GM21528 (cell line): ENCODE results near the gene ITIH2.
"Not testable (repeated sequence)": the region's sequence is repeated elsewhere in the genome, so short reads cannot be mapped to it uniquely, and the experiment has no call there.

Experiments
- ATAC-seq: cut with Tn5 transposase; IDR thresholded peaks from one replicate; pipeline ENCODE4 v1.9.1; 2021; ENCODE audit warnings: mild to moderate bottlenecking, moderate library complexity; ENCODE audit not compliant: unreplicated experiment, low FRiP score

ITIH2 gene

GRCh38 chr10:7692368-7692767 lies 10.7 kb upstream of the ITIH2 start:
- not testable (repeated sequence) for ATAC-seq

DNA sequence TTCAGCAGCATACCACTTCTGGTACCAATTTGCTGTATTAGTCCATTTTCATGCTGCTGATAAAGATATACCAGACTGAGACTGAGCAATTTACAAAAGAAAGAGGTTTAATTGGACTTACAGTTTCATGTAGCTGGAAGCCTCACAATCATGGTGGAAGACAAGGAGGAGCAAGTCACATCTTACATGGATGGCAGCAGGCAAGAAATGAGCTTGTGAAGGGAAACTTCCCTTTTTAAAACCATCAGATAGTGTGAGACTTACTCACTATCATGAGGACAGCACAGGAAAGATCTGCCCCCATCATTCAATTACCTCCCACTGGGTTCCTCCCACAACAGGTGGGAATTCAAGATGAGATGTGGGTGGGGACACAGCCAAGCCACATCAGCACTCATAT lies 9.9 kb upstream of the ITIH2 start:
- ATAC-seq: not testable (repeated sequence)

GRCh38 chr10:7696545-7696944 lies 6.6 kb upstream of the ITIH2 start:
- ATAC-seq: no peak

- no peak for ATAC-seq
These were observed 5.7 kb upstream of the ITIH2 start for GRCh38 chr10:7697426-7697825.

GRCh38 chr10:7700577-7701125 lies 2.5 kb upstream of the ITIH2 start:
- no peak for ATAC-seq

DNA sequence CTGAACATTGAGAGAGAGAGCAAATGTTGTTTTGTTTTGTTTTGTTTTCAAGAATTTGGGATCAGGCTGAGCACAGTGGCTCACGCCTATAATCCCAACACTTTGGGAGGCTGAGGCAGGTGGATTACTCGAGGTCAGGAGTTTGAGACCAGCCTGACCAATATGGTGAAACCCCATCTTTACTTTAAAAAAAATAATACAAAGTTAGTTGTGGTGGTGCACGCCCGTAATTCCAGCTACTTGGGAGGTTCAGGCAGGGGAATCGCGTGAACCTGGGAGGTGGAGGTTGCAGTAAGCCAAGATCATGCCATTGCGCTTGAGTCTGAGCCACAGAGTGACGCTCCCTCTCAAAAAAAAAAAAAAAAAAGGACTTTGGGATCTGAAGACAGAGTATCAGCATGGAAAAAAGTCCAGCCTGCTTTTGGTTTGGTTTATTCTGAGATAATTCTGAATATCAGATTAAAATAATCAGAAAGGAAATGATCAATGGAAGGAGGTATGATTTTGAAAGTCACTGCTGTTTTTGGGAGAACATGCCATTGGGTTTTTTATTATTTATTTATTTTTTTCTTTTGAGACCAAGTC lies 1.9 kb upstream of the ITIH2 start:
- no peak for ATAC-seq

DNA sequence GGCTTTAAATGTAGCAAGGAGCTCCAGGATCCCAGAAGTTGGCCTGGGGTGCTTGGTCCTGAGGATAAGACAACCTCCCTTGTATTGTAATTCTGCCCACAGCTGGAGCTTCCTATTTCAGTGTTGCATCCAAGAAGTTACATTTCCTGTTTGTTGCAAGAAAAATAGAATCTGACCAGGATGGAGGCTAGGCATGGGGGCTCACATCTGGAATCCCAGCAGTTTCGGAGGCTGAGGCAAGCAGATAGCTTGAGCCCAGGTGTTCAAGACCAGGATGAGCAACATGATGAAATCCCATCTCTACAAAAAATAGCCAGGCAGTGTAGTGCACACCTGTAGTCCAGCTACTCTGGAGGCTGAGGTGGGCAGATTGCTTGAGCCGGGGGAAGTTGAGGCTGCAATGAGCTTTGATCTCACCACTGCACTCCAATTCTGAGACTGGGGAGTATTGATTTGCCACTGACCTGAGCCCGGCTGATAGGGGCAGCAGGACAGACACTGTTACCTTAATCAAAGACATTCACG lies 766 bp upstream of the ITIH2 start:
- no peak for ATAC-seq

- no peak for ATAC-seq
These were observed 1.2 kb downstream of the ITIH2 start for GRCh38 chr10:7704071-7705016.

DNA sequence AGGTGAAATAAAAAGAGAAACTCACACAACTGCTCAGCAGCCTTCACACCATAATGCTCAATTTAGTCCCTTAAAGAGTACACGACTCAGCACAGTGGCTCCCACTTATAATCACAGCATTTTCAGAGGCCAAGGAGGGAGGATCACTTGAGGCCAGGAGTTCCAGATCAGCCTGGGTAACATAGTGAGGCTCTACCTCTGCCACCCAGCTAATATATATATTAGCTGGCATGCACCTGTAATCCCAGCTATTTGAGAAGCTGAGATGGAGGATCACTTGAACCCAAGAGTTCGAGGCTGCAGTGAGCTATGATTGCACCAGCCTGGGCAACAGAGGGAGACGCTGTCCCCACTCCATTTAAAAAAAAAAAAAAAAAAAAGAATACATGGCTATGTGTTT lies 2.2 kb downstream of the ITIH2 start:
- ATAC-seq: no peak

DNA sequence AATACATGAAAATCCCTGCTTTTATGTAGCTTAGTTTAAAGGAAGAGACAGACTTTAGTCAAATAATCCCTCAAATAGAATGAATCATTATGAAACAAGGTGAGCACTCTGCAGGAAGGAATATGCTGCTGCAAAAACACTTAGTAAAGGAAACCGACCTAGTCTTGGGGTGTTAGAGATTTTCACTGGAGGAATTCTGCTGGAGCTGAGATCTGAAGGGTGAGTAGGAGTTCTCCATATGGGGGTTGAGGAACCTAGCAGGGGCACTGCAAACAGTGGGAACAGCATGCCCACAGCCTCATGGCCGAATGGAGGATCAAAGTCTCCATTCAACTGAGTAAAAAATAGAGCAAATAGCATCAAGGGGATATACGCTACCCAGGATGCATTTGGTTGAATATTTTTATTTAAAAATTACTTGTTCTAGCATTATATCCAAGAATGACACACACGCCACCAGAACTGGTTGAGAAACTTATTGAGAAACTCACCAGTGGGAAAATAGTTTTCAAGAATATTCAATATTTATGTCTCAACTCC lies 3.5 kb downstream of the ITIH2 start:
- no peak for ATAC-seq

DNA sequence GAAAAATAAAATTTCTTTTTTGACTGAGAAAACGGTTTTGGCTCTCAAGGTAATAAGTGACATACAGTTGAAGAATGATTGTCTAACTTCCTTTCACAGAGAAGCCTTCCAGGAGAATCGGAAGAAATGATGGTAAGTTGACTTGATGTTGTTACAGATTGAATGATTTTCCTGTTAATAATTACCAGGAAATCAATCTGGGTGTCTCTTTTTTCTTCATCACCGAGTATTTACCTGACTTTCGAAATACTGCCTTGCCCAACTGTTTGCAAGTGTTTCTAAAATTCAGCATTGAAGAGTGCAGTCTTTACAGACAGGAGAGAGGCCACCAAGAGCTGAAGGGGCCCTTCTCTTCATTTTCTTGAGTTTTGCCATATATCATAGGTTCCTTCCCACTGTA lies 4.0 kb downstream of the ITIH2 start:
- no peak for ATAC-seq

GRCh38 chr10:7707858-7708622 lies 4.9 kb downstream of the ITIH2 start:
- no peak for ATAC-seq

DNA sequence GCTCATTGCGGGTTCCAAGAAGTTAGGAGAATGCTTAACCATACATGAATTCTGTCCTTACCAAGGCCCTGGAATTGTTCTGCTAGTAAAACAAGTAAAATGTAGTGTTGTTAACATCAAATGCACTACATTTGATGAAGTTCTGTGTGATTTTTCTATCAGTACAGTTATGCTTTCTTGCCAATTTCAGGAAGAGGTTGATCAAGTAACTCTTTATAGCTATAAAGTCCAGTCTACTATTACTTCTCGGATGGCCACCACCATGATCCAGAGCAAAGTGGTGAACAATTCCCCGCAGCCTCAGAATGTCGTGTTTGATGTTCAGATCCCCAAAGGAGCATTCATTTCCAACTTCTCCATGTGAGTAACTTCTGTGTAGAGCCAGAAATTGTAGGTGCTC lies 5.7 kb downstream of the ITIH2 start:
- ATAC-seq: no peak

GRCh38 chr10:7710446-7710845 lies 7.3 kb downstream of the ITIH2 start:
- no peak for ATAC-seq

DNA sequence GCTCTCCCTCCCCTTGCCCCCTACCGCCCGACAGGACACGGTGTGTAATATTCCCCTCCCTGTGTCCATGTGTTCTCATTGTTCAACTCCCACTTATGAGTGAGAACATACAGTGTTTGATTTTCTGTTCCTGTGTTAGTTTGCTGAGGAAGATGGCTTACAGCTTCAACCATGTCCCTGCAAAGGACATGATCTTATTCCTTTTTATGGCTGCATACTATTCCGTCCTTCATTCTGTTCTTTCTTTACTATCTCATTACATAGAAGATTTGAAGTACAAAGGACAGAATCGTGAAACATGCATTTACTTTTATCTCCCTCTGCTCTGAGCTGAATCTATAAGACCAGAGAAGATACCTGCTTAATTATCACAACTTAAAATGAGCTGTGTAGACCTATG lies 8.0 kb downstream of the ITIH2 start:
- not testable (repeated sequence) for ATAC-seq

DNA sequence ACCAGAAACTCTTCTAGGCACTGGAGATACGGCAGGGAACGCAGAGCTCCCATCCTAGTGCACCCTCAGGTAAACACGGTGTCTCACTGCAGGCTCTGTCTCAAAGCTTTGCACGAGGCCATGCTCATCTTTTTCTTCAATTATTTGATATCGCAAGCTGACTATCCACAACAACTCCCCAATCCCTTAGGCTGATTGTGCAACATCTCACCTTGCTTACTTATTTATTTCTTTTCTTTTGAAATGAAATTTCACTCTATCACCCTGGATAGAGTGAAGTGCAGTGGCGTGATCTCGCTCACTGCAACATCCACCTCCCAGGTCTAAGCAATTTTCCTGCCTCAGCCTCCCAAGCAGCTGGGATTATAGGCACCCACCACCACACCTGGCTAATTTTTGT lies 12.4 kb downstream of the ITIH2 start:
- ATAC-seq: no peak

GRCh38 chr10:7717767-7718166 lies 14.7 kb downstream of the ITIH2 start:
- ATAC-seq: no peak

DNA sequence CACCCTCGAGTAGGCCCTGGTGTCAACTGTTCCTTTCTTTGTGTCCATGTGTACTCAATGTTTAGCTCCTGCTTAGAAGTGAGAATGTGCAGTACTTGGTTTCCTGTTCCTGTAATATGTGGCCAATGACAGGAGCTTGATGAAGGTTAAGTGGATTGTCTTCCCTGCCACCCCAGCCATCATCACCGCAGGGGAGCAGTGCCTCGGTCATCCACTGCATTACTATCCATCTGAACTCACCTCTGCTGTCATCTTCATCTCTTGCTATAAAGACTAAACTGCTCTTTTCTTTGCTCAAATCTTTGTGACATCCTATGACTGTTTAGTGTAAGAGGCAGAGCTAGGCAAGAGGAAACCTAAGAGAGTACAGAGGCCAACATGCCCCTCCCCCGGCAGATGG lies 15.6 kb downstream of the ITIH2 start:
- no peak for ATAC-seq

- no peak for ATAC-seq
These were observed 17.4 kb downstream of the ITIH2 start for GRCh38 chr10:7720478-7720877.

DNA sequence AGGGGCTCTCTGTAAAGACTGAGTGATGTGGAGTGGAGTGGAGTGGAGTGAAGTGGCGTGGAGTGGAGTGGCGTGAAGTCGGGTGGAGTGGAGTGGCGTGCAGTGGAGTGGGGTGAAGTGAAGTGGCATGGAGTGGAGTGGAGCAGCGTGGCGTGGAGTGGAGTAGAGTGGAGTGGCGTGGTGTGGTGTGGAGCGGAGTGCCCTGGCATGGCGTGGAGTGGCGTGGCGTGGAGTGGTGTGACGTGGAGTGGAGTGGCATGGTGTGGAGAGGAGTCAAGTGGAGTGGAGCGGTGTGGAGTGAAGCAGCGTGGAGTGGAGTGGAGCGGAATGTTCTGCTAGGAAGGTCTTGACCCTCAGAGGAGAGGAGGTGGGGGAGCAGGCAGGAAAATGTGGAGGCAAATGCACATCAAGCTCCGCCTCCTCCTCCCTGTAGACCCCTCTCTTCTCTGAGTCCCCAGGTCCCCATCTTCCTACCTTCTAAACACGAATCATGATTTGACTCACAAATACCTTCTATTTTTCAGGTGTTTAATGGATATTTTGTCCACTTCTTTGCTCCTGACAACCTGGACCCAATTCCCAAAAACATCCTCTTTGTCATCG lies 19.9 kb downstream of the ITIH2 start:
- ATAC-seq: no peak
